ENCODE results near the gene OTOP2.

DNA sequence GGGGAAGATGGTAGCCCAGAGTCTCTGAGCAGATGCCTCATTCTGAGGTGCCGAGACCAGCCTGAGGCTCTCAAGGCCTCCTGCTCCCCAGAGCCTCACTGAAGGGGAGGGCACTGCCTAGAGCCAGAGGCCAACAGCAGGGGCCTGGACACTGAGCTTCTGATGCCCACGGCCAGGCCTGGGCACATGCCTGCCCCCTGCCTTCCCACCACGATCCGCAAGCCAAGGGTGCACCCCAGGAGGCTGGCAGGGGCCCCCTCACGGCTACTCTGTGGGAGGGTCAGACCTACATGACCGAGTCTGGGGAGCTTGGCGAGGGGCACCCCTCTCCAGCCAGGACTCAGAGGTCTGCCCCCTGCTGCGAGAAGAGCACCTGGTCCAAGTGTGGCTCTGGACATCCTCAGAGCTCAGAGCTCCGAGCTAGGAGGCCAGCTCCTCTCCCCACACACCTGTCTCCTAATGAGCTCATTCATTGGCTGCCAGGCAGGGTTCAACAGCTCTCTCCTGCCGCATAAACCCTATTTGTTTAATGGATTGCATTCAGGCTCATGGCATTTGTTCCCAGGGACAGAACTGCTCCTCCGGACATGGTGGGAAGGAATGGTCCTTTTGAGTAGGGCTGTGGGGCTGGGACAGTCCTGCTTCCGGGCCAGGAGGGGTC lies 25.5 kb downstream of the OTOP2 start:
- TF ChIP-seq, protein P1, sequence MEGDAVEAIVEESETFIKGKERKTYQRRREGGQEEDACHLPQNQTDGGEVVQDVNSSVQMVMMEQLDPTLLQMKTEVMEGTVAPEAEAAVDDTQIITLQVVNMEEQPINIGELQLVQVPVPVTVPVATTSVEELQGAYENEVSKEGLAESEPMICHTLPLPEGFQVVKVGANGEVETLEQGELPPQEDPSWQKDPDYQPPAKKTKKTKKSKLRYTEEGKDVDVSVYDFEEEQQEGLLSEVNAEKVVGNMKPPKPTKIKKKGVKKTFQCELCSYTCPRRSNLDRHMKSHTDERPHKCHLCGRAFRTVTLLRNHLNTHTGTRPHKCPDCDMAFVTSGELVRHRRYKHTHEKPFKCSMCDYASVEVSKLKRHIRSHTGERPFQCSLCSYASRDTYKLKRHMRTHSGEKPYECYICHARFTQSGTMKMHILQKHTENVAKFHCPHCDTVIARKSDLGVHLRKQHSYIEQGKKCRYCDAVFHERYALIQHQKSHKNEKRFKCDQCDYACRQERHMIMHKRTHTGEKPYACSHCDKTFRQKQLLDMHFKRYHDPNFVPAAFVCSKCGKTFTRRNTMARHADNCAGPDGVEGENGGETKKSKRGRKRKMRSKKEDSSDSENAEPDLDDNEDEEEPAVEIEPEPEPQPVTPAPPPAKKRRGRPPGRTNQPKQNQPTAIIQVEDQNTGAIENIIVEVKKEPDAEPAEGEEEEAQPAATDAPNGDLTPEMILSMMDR (IDR thresholded peaks at IDR 0.05; ENCODE audit: insufficient read depth, low read depth, low read length) = no peak
- no peak for TF ChIP-seq EZH2 (IDR thresholded peaks at IDR 0.05; ENCODE audit: insufficient read depth, low read length)
